GM23248 (cell line): ENCODE results near the gene TENM4. TPM values are rescaled to one million over a fixed set of nuclear protein-coding genes. Genes with fewer than 3 reads are reported as not detected.

Source experiments
- DNase-seq: peaks from one replicate; pipeline ENCODE4 v3.0.0-alpha.2; 2015
- H2AFZ ChIP-seq: fragments of 200-600 bp; sonication (generic); 2 replicates; pipeline ENCODE4 v1.6.1; 2016; ENCODE audit warnings: antibody characterized with exemption
- H3F3A ChIP-seq: fragments of 200-600 bp; sonication (generic); 2 replicates; pipeline ENCODE4 v1.6.1; 2016; ENCODE audit warnings: mild to moderate bottlenecking, antibody characterized with exemption, mixed run types; ENCODE audit not compliant: insufficient read depth
- H3K27ac ChIP-seq: fragments of 200-600 bp; sonication (generic); 2 replicates; pipeline ENCODE4 v1.5.1; 2016; ENCODE audit warnings: mild to moderate bottlenecking
- H3K27me3 ChIP-seq: fragments of 200-600 bp; sonication (generic); replicated peaks from 2 replicates; pipeline ENCODE4 v1.6.1; 2016; ENCODE audit warnings: mild to moderate bottlenecking; ENCODE audit not compliant: insufficient read depth
- H3K36me3 ChIP-seq: fragments of 200-600 bp; sonication (generic); 2 replicates; pipeline ENCODE4 v1.6.1; 2016; ENCODE audit warnings: low read depth, mild to moderate bottlenecking
- H3K4me1 ChIP-seq: fragments of 200-600 bp; sonication (generic); 2 replicates; pipeline ENCODE4 v1.6.1; 2016; ENCODE audit warnings: mild to moderate bottlenecking; ENCODE audit not compliant: insufficient read depth
- H3K4me2 ChIP-seq: fragments of 200-600 bp; sonication (generic); one replicate; pipeline ENCODE4 v1.6.1; 2016; ENCODE audit warnings: mild to moderate bottlenecking; ENCODE audit not compliant: unreplicated experiment
- H3K4me3 ChIP-seq: fragments of 200-600 bp; sonication (generic); 2 replicates; pipeline ENCODE4 v1.5.1; 2016; ENCODE audit warnings: mild to moderate bottlenecking
- H3K79me2 ChIP-seq: fragments of 200-600 bp; sonication (generic); 2 replicates; pipeline ENCODE4 v1.6.1; 2016; ENCODE audit warnings: mild to moderate bottlenecking; ENCODE audit not compliant: insufficient read depth
- H3K9ac ChIP-seq: fragments of 200-600 bp; sonication (generic); 2 replicates; pipeline ENCODE4 v1.6.1; 2016; ENCODE audit warnings: mild to moderate bottlenecking
- H3K9me2 ChIP-seq: fragments of 200-600 bp; sonication (generic); 2 replicates; pipeline ENCODE4 v1.6.1; 2016; ENCODE audit warnings: mixed run types, mild to moderate bottlenecking, moderate library complexity; ENCODE audit not compliant: insufficient read depth
- H3K9me3 ChIP-seq: fragments of 200-600 bp; sonication (generic); one replicate; pipeline ENCODE4 v1.6.1; 2017; ENCODE audit warnings: low read depth
- H4K20me1 ChIP-seq: fragments of 200-600 bp; sonication (generic); 2 replicates; pipeline ENCODE4 v1.6.0; 2016; ENCODE audit not compliant: insufficient read depth
- EZH2 ChIP-seq: fragments of 200-600 bp; sonication (generic); IDR thresholded peaks from 2 replicates; pipeline ENCODE4 v1.6.1; 2018; ENCODE audit warnings: antibody characterized with exemption, mild to moderate bottlenecking; ENCODE audit not compliant: insufficient read depth, poor library complexity, severe bottlenecking
- EZH2phosphoT487 ChIP-seq: fragments of 200-600 bp; sonication (generic); IDR thresholded peaks from 2 replicates; pipeline ENCODE4 v1.6.1; 2018; ENCODE audit warnings: antibody characterized with exemption, moderate library complexity, mild to moderate bottlenecking, low read depth; ENCODE audit not compliant: insufficient read depth
- WGBS, 2 experiments: methylation state at CpG; one replicate each; pipeline ENCODE4 v1.1.6; 2015 to 2017; ENCODE audit warnings: low lambda C conversion rate in 2 of 2, low coverage in 1 of 2; ENCODE audit errors: missing lambda C conversion rate in 2 of 2; 5-methylcytosine and 5-hydroxymethylcytosine counted together
- in situ Hi-C: fragments of 300-500 bp; cut with MboI; formaldehyde crosslinking; loops from 2 replicates; pipeline ENCODE4 v1.15.0; 2020
- polyA plus RNA-seq: library from polyadenylated mRNA; unstranded; fragments of >200 nt; fragmentation: Nextera tagmentation; extraction: Ambion mirVana; gene quantifications from 2 replicates; pipeline ENCODE4 v1.2.1, GENCODE V29; 2016
- total RNA-seq: library from RNA; depleted of rRNA; stranded (reverse); fragments of >200 nt; shearing (Covaris generic); gene quantifications from 2 replicates; pipeline ENCODE4 v1.2.3, GENCODE V29; 2014

The TENM4 gene
- total and polyA plus RNA-seq, 2 experiments from 2014 or later = 0.11 to 0.48 TPM

DNA sequence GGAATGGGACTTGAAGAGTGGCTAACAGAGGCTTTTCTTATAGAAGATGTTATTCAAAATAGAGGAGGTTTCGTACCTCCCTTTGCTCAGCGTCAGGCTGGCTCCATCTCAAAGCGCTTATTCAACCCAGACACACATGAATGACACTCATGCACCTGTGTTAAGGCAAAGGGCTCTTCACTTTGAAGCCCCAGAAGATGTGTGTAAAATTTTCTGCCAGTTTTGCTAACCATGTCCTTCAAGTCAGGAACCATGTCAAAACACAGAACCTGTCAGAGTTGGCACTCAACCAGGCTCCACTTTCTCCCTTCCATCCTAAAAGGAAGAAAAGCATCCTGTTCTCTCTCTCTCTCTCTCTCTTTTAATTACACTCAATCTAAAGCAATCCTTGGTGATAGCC, 513.3 kb downstream of the TENM4 start:
- Histone ChIP-seq H3K36me3 (no peaks in the 10 kb centered on the region), H2AFZ (no peak overlapping the region), H3K4me3 (no peak overlapping the region), H3K4me1 (no peaks in the 10 kb centered on the region), H3K9me3 (no peaks in the 10 kb centered on the region), H3F3A (no peaks in the 10 kb centered on the region), H3K79me2 (no peaks in the 10 kb centered on the region), H3K27me3 (peaks cover 10% of the 10 kb centered on the region), H3K9ac (no peak overlapping the region), H3K27ac (no peak overlapping the region), H3K4me2 (no peak overlapping the region), H4K20me1 (no peaks in the 10 kb centered on the region), H3K9me2 (no peaks in the 10 kb centered on the region)
- DNase-seq = no peak
- no peak for TF ChIP-seq EZH2
- TF ChIP-seq EZH2phosphoT487 = no peak
- in situ Hi-C loops = no loop called here
- WGBS, 2 experiments = 53 to 59% methylated on average over 3 of the region's 3 CpGs

DNA sequence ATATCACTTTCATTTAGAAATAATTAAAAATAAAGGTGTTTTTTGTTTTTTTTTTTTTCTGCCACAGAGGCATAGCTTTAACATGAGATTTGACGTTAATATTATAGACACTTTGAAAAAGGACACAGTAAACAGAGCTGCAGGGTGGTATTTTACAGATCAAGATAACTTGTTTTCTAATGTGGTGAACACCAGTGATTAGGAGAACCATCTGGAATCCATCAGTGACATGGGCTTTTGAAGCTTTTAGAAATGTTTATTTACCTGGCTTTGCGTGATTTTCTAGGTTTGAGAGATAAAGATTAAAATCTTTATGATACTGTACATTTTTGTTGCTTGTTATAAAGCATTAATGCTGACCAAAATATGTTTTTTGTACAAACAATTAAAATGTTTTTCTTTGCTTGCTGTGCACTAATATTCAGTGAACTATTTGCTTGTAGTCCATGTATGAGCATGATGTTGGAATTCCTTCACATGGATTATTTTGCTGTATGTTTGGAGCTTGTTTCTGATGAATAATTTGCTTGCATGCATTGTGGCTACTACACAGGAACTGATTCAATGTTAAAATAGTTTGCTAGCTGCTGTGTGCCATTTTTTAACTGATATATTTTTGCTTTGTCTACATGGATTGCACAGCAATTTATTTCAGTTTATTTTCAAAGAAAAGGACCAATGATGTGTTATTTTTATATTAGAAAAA, 514.0 kb downstream of the TENM4 start:
- Histone ChIP-seq H3K27ac (no peak overlapping the region), H3K36me3 (no peaks in the 10 kb centered on the region), H3K27me3 (peaks cover 10% of the 10 kb centered on the region), H2AFZ (no peak overlapping the region), H3K9ac (no peak overlapping the region), H3K4me1 (no peaks in the 10 kb centered on the region), H4K20me1 (no peaks in the 10 kb centered on the region), H3K79me2 (no peaks in the 10 kb centered on the region), H3K4me2 (no peak overlapping the region), H3F3A (no peaks in the 10 kb centered on the region), H3K9me2 (no peaks in the 10 kb centered on the region), H3K9me3 (no peaks in the 10 kb centered on the region), H3K4me3 (no peak overlapping the region)
- TF ChIP-seq EZH2phosphoT487 (no peak), EZH2 (no peak)
- 37 to 47% methylated on average over 2 of the region's 2 CpGs for WGBS, 2 experiments
- DNase-seq = peak; percentile 26
- in situ Hi-C loops = no loop called here

DNA sequence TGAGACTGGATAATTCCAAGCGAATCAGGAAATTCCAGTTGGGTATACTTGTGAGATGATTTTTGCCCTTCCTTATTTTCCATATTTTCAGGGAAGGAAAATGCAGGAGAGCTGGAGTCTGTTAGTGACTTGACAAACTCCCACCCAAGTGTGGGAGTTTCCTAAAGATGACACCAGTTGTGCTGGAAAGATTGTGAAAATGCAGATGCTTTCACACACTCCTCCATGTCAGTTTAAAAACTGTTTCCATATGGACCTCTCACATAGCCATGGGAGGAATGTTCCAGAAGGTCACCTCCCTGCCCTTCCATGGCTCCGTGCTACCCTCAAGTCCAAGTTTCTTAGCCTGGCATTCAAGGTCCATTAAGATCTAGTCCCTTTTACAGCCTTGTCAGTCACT, 515.4 kb downstream of the TENM4 start:
- H2AFZ ChIP-seq = no peak overlapping the region
- no peak overlapping the region for H3K4me2 ChIP-seq
- TF ChIP-seq EZH2 (no peak), EZH2phosphoT487 (no peak)
- peaks cover 10% of the 10 kb centered on the region for H3K27me3 ChIP-seq
- H3K36me3 ChIP-seq = no peaks in the 10 kb centered on the region
- in situ Hi-C loops = no loop called here
- H3F3A ChIP-seq = no peaks in the 10 kb centered on the region
- H4K20me1 ChIP-seq = no peaks in the 10 kb centered on the region
- no peak overlapping the region for H3K9ac ChIP-seq
- no peaks in the 10 kb centered on the region for H3K9me2 ChIP-seq
- H3K4me3 ChIP-seq = no peak overlapping the region
- no peak for DNase-seq
- H3K4me1 ChIP-seq = no peaks in the 10 kb centered on the region
- H3K27ac ChIP-seq = no peak overlapping the region
- H3K79me2 ChIP-seq = no peaks in the 10 kb centered on the region
- H3K9me3 ChIP-seq = no peaks in the 10 kb centered on the region
- 60 to 62% methylated on average over 2 of the region's 2 CpGs for WGBS, 2 experiments

DNA sequence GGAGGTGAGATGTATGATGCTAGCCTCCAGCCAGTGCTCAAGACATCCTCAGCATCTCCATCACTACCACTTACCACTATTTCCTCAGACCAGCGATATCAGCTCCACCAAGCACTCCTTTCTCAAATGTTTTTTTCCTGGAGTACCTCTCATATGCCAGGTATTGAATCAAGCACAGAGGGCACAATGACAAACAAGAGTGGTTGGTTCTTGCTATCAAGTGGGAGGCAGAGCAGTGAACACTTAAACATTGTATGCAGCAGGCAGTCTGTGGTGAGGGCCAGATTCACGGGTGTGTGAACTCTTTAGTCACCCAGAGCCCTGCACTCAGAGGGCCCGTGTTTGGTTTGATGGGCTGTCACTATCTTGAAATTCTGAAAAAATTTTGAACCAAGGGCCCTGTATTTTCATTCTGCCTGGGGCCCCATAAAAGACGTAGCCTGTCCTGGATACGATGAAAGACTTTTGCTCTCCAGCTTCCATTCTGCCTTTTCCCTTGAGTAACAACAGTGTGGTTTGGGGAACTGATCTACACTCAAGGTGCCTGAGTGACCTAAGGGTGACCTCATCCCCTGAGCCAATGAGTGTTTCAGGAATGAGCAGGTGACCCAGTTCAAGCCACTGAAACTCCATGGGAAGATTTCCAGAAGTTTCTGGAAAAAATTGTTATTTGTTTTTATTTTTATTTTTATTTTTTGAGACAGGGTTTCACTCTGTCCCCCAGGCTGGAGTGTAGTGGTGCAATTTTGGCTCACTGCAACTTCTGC, 517.8 kb downstream of the TENM4 start:
- Histone ChIP-seq H3K4me2 (no peak overlapping the region), H3K27me3 (peaks cover 6% of the 10 kb centered on the region), H3F3A (no peaks in the 10 kb centered on the region), H3K27ac (no peak overlapping the region), H3K9me3 (no peaks in the 10 kb centered on the region), H3K9me2 (no peaks in the 10 kb centered on the region), H3K79me2 (no peaks in the 10 kb centered on the region), H3K9ac (no peak overlapping the region), H3K4me3 (no peak overlapping the region), H2AFZ (no peak overlapping the region), H3K4me1 (no peaks in the 10 kb centered on the region), H4K20me1 (no peaks in the 10 kb centered on the region), H3K36me3 (no peaks in the 10 kb centered on the region)
- WGBS, 2 experiments = 72 to 75% methylated on average over 5 of the region's 5 CpGs
- in situ Hi-C loops = no loop called here
- TF ChIP-seq EZH2 (no peak), EZH2phosphoT487 (no peak)
- DNase-seq = no peak
